ENCODE results near the gene CTNND2.

The CTNND2 gene

DNA sequence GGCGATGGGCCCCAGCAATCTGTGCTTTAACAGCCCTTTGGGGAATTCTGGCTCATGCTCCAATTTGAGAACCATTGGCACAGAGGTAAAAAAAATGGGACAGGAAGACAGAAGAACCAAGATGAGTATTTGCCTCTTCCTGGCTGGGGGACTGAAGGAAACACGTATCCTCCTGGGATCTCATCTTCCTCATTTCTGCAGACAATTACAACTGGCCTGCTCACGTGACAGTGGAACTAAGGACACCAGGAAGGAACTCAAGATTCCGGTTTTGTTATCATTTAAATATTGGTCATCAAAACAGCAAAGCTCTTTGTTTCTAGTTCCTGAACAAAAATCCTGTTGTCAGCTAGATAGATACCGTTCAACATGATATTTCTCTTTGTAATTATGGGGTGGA, 927.2 kb downstream of the CTNND2 start:
- no peak overlapping the region for H3K27ac ChIP-seq
- TF ChIP-seq, protein P1, sequence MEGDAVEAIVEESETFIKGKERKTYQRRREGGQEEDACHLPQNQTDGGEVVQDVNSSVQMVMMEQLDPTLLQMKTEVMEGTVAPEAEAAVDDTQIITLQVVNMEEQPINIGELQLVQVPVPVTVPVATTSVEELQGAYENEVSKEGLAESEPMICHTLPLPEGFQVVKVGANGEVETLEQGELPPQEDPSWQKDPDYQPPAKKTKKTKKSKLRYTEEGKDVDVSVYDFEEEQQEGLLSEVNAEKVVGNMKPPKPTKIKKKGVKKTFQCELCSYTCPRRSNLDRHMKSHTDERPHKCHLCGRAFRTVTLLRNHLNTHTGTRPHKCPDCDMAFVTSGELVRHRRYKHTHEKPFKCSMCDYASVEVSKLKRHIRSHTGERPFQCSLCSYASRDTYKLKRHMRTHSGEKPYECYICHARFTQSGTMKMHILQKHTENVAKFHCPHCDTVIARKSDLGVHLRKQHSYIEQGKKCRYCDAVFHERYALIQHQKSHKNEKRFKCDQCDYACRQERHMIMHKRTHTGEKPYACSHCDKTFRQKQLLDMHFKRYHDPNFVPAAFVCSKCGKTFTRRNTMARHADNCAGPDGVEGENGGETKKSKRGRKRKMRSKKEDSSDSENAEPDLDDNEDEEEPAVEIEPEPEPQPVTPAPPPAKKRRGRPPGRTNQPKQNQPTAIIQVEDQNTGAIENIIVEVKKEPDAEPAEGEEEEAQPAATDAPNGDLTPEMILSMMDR (conservative IDR thresholded peaks at IDR 0.05) = no peak
- TF ChIP-seq ZFX (IDR thresholded peaks at IDR 0.05) = no peak

DNA sequence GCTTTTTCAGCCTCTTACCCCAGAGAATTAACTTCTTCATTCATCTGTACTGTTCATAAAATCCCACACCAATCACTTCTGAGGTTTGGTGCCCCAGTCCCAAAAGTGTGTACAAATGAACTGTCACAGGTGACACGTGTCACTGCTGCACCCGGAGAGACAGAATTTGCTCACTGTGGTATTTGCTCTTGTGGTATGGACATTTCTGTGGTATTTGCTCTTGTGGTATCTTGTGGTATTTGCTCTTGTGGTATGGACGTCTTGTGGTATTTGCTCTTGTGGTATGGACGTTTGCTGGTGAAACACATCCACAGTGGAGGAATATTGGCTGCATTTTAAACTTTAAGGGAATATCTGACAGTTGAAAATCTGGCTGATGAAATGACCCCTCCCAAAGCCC, 928.3 kb downstream of the CTNND2 start:
- no peak overlapping the region for H3K27ac ChIP-seq
- TF ChIP-seq, protein P1 (conservative IDR thresholded peaks at IDR 0.05) = no peak
- TF ChIP-seq ZFX (IDR thresholded peaks at IDR 0.05) = no peak

DNA sequence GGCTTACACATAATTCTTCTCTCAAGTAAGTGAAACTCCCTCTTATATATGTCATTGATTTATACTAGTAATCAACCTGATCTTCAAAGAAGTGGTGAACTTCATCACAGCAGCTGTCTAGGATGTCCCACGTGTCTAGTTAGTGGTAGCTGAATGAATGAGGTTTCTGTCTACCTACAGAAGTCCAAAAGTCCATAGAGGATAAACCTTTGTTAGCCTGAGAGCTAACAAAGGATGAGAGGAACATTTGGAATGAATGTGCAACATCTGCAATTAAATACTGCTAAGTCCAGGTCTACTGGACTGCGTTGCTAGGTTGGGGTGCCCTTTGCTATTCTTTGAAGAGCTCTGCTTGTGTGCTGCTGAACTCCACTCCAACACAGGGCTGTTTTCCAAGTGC, 929.4 kb downstream of the CTNND2 start:
- no peak overlapping the region for H3K27ac ChIP-seq
- no peak for TF ChIP-seq ZFX (IDR thresholded peaks at IDR 0.05)
- TF ChIP-seq, protein P1 (conservative IDR thresholded peaks at IDR 0.05) = no peak

DNA sequence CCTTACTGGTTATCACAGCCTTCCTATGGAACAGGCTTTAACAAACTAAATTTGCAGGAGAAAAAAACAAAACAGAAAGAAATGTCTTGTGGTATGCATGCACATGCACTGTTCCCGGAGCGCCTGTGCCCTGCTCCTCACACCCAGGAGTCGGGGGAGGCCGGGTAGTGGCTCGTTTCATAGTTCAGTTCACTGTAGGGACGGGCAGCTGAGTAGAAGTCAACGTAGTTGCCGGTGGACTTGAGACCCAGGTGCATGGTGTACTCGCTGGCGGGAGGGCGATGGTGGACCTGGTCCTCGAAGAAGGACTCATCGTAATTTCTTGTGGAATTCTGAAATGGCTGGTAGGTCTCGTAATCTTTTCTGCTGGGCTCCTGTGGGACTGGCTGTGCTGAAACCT, 930.9 kb downstream of the CTNND2 start:
- no peak for TF ChIP-seq ZFX (IDR thresholded peaks at IDR 0.05)
- TF ChIP-seq, protein P1 (conservative IDR thresholded peaks at IDR 0.05) = no peak
- H3K27ac ChIP-seq = no peak overlapping the region

DNA sequence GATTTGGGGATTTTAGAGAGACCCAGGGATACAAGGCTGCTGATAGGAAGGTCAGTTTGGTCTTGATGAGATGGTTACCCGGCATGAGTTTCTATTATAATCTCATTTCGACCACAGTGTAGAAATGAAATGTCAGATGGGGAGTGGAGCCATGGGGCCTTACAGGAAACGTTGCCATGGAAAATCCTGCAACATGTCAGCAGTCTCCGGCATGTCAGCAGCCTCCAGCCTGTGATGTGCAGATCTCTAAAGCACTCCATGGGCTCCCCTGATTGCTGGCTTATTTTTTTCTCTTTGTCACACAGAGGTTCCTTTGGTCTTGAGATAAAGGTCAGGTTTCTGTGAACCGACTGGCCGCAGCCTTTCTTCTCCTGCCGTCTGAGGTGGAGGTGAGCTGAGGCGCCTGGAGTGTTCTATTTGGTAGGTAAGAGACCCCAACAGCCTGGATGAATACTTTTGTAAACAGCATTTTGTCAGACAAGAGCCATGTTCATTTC, 934.5 kb downstream of the CTNND2 start:
- TF ChIP-seq, protein P1 (conservative IDR thresholded peaks at IDR 0.05) = no peak
- TF ChIP-seq ZFX (IDR thresholded peaks at IDR 0.05) = no peak
- H3K27ac ChIP-seq = no peak overlapping the region

DNA sequence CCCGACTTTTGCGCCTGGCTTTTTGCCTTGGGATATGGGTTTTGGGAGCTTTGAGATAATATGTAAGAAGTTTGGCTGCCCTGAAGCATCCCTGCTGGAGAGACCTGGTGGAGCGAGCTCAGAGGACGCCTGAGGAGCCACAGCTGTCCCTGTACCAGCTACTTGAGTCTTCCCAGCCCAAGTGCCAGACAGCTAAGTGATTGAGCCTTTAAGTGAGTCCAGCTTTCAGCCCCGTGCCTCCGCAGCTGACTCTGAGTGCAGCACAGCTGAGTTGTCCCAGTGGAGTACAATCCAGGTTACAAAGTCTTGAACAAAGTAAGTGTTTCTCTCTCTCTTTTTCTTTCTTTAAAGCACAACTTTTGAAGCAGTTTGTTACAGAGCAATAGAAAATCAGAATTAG, 939.4 kb downstream of the CTNND2 start:
- no peak overlapping the region for H3K27ac ChIP-seq
- TF ChIP-seq, protein P1 (conservative IDR thresholded peaks at IDR 0.05) = no peak
- TF ChIP-seq ZFX (IDR thresholded peaks at IDR 0.05) = no peak

DNA sequence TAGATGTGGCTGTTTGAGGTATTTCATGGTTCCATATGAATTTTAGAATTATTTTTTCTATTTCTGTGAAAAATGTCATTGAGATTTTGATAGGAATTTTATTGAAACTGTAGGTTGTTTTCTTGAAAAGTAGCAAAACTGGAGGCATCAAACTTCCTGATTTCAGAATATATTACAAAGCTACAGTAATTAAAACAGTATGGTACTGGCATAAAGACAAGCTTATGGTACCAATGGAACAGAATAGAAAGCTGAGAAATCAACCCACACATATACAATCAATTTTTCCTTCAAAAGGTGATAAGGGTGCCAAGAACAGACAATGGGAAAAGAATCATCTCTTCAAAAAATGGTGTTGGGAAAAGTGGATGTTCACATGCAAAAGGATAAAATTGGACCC, 945.5 kb downstream of the CTNND2 start:
- TF ChIP-seq, protein P1 (conservative IDR thresholded peaks at IDR 0.05) = no peak
- no peak for TF ChIP-seq ZFX (IDR thresholded peaks at IDR 0.05)
- no peak overlapping the region for H3K27ac ChIP-seq

All from C4-2B (cell line).